T-helper 9 cell (primary cell): Measurements from ENCODE around the gene IMP3.
"Not testable (repeated sequence)": the region's sequence is repeated elsewhere in the genome, so short reads cannot be mapped to it uniquely, and the experiment has no call there.

ENCODE experiments used
- DNase-seq: peaks from one replicate; pipeline ENCODE4 v3.0.0-alpha.2; 2020
- total RNA-seq, 2 donors: gene quantifications; one replicate each; lab custom pipeline; 2026; lab: John Stamatoyannopoulos, UW

IMP3 gene, protein sequence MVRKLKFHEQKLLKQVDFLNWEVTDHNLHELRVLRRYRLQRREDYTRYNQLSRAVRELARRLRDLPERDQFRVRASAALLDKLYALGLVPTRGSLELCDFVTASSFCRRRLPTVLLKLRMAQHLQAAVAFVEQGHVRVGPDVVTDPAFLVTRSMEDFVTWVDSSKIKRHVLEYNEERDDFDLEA
- total RNA-seq = 28.0 to 82.8 reads per million in 2 donors

DNA sequence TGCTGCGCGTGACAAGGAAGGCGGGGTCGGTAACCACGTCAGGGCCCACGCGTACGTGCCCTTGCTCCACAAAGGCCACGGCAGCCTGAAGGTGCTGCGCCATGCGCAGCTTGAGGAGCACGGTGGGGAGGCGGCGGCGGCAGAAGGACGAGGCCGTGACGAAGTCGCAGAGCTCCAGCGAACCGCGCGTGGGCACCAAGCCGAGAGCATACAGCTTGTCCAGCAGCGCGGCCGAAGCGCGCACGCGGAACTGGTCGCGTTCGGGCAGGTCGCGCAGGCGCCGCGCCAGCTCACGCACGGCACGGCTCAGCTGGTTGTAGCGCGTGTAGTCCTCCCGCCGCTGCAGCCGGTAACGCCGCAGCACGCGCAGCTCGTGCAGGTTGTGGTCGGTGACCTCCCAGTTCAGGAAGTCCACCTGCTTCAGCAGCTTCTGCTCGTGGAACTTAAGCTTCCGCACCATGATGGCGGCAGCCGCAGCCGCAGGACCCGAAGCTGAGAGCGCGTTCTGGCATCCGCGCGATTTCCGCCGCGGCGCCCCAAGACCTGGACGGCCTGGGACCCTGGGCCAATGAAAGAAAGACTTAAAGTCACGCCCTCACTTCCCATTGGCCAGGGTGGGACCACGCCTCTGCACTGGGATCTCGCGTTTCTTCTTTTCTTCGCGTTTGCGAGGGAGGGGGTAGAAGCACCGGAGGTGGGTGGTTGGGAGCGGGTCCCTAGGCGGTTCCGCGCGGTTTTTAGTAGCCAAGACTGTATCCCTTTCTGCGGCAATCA lies at the start of gene IMP3:
IMP3 (minus strand) TSS at position 516 of the 774 bp plus-strand sequence; CDS start at position 460, 56 bp downstream.
- peak; percentile 86 for DNase-seq

DNA sequence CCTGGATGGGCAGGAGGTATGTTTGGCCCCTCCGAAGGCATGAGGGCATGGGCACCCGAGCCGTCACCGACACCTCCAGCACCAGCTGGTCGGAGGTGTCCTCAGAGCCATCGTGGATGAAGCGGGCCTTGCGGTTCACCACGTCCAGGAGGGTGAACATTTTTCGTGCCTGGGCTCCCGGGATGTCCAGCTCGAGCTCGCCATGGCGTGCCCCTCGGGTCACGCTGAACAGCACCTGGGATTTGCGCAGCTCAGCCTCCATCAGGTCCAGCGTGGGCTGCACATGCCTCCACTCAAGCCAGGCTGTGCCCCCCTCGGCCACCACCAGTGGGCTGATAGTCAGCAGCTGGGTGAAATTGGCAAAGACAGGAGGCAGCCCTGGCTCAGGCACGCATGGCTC lies 49.4 kb upstream of the IMP3 start:
- DNase-seq = not testable (repeated sequence)

DNA sequence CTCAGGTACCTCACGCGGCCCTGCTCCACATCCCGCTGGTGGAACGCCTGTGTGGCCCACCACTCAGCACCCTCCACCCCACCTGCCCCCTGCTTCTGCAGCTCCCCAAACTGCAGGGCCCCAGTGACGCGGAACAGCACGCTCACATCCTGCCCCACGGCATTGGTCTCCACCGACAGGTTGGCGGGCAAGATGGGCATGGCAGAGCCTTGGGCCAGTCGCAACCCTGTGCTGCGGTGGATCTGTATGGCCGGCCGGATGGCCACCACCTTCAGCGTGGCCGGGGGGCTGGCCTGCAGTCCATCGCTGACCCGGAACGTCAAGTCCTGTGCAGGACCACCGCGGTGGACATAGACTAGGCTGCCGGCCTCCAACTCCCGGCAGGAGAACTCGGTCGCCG lies 48.8 kb upstream of the IMP3 start:
- no peak for DNase-seq

DNA sequence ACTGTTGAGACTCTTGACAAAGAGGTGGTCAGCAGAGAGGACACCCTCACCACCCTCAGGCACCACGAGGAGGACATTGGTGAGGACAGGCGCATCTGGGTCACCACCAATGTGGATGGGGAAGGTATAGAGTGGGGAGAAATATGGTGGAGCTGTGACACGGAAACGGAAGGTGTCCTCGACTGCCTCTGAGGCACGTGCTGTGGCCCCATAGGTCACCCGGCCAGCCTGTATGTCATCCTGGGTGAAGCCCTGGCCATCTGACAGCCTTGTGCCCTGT lies 48.2 kb upstream of the IMP3 start:
- DNase-seq = no peak

DNA sequence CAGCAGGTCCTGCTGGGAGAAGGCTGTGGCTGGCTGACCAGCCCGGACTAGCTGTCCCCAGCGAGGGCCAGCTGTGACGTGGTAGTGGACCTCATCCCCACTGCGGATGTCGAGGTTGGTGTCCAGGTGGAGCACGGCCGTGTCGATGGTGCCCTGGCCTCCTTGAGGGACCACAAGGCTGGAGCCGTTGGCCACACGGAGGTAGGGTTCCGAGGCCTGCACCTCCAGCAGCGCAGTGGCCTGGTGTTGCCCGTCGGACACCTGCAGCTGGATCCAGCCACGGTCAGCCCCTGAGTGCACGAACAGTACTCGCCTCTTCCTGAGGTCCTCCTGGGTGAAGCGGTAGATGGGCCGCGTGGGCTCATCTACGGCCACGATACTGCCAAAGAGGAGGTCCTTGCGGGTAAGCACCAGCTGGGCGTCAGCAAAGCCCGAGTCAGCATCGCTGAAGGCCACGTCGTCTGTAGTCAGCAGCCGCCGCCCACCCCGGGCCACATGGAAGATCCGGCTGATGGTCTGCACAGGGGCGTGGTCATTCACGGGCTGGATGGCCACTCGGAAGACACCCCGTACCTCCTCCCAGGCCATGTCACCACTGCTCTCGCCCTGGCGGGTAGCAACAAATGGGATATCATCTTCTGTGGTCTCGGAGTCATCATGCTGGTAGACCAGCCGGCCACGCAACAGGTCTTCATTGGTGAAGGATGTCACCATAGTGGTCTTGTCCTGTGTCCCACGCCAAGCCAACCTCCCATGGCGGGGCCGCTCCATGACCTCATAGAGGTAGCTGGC lies 47.7 kb upstream of the IMP3 start:
- DNase-seq = no peak

DNA sequence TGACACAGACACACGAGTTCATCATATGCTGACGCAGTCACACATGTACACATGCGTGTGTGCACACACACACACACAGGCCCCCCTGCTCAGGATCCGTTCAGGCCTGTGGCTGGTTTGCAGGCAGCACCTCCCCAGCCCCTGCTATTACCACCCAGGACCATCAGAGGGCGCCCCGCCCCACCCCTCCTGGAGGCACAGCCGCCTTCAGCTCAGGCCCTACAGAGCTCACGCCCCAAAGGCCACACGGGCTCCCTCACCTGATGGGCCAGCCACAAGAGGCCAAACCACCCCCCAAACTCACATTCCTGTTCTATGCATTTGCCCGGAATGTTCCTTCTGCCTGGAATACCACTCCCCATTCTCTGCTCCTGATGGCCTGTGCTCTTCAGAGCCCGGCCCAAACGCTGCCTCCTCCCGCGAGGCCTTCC lies 46.2 kb upstream of the IMP3 start:
- DNase-seq = peak; percentile 71

DNA sequence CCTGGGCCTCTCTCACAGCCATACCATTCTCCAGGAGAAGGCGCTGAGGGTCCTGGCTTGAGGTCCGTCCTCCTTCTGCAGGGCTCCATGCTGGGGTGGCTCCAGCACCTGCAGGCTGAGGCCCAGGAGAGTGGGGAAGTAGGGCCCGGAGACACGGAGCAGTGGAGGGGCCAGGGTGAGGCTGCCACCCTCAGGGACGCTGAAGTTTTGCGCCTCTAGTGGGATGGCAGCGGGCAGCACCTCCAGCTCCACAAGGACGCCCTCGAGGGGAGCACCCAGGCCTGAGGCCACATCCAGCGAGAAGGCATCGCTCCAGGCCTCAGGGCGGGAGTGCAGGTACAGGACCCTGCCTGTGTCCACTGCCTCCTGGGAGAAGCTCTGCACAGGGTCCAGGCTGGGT lies 45.2 kb upstream of the IMP3 start:
- DNase-seq = no peak

DNA sequence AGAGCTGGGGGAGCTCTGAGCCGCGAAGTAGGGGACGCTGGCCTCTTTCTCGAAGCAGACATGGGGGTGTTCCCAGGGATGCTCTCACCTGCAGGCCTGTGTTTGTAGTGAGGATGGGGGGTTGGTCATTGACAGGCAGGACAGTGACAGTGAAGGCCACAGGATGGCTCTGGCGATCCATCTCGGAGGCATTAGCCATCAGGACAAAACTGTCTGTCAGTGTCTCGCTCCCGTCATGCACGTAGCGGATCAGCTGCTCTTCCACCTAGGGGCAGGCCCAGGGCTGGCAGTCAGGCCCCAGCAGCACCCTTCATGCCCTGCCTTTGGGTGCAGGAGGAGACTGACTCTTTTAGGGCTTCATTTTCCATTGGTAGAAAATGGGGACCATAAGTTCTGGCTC lies 44.6 kb upstream of the IMP3 start:
- DNase-seq = no peak

DNA sequence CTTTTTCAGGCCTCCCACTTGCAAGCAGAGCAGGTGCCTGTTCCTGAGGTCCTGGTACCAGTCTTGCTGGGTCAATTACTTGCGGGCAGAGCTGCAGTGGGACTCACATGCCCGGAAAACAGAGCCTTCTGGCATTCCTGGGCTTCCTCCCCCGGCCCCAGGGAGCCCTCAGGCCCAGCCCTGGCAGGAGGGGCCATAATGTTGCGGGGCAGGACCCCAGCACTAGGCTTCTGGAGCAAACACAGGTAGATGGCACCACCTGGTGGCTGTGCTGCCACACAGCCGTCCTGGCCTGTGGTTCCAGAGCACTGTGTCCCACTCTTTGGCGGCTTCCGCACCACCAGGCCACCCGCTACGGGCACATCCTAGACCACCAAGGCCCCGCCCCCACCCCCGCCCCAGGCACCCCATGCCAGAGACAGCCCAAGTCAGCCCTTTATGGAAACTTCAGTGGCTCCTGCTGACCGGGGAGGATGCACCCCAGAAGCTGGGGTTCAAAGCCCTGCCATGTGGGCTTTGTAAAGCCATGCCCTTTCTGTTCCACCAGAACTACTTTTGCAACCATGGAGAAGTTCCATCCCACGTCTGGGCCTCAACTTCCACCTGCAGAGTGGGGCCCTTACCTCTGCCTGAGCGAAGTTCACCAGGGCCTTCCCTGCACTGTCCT lies 43.8 kb upstream of the IMP3 start:
- peak; percentile 54 for DNase-seq

DNA sequence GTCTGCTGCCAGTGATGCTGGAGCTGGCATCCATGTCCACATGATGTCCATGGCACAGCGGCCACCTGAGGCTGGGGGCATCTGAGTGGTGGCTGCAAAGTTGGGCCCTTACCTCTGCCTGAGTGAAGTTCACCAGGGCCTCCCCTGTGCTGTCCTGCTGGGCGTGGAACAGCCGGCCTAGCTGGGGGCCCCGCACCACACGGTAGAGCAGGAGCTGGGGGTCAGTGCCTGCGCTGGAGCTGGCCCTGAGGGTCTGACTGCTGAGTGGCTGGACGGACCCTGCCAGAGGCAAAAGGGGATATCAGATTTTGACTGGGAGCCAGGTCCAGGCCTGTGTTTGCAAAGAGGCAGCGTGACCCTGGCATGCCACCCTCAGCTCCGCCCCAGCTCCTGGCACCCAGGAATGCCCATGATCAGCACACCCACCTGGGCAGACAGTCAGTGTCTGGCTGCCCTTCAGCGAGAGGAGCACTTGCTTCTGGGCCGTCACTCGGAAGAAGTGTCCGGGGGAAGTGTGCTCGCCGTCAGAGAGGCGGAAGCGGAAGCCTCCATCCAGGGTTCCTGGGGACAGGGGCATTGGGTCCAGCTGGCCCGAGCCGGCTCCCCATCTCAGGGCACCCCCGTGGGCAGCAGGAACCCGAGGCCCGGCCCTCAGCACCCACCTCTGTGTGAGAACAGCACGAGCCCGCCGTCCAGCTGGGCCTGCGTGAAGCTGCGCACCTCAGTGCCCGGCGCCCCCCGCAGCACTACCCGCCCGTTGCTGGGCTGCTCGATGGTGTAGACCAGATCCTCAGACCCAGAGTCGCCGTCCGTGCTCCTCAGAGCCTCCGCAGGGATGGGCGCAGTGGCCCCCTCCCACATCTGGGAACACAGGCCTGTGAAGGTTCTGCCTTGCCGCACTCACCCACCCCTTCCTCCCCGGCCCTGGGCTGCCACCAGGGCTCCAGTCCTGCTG lies 42.4 kb upstream of the IMP3 start:
- no peak for DNase-seq

DNA sequence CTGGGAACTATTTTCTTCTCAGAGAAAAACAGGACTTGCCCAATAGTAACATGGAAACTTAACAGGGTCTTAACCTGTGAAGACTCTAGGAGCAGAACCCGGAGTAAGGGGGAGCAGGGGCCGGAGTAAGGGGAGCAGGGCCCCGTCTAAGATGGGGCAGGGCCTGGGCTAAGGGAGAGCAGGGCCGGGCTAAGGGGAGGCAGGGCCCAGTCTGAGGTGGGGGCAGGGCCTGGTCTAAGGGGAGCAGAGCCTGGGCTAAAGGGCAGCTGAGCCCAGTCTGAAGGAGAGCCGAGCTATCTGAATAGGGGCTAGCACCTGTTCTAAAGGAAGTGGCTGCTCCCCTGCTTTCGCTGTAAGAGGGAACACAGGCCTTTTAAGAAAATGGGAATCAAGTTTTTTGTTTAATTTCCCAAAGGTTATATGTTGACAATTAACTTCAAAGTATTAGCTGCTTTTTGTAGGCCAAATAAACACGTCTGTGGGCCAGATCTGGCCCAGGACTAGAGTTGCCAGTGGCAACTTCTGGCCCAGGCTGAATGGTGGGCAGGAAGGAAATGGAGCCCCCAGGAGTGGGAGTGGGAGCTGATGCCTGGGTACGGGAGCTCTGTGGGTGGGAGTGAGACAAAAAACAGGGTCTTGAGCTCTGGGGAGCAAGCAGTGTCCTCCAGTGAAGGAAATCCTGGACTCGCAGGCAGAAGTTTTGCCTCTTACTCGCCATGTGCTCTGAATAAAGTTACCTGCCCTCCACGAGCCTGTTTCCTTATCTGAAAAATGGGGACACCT lies 40.2 kb upstream of the IMP3 start:
- DNase-seq = no peak

DNA sequence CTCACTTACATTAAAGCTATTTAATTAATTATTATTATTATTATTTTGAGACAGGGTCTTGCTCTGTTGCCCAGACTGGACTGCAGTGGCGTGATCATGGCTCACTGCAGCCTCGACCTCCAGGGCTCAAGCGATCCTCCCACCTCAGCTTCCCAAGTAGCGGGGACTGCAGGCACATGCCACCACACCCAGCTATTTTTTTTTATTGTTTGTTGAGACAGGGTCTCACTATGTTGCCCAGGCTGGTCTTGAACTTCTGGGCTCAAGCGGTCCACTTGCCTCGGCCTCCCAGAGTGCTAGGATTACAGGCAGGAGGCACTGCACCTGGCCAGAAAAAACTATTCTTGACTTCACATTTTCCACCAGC lies 38.3 kb upstream of the IMP3 start:
- DNase-seq = not testable (repeated sequence)

DNA sequence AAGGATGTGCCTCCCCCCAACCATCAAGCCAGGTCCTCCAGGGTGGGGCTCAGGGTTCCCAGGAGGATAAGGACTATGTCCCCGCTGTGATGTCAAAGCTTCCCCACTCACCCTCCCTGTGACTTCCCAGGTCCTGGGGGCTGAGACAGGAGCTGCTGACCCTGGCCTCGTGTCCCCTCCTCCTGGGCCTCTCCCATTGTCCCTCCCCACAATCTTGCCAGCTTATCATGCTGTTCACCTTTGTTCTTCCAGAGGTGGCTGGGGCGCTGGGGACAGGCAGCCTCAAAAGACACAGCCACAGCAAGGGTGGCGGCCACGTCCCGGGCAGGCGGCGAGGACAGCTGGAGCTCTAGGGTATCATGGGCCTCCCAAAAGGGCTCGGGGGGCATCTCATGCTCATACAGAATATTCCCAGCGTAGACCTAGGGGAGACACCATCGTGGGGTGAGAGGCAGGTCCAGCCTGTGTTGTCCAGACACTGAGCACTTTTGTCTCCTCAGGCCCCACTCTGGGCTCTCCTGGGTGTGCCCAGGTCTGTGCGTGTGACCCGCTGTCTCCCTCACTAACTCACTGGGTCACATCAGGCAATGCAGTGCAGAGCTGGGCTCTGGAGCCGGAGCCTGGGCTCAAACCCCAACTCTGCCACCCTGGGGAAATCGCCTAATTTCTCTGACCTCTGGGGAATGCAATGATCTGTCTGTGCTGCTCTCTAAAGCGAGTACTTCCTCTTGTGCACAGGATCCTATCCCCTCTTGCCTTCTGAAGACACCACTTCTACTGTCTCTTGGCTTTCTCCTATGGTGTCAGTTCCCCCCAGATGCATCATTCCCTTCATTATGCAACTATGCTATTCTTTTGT lies 37.7 kb upstream of the IMP3 start:
- DNase-seq = no peak

DNA sequence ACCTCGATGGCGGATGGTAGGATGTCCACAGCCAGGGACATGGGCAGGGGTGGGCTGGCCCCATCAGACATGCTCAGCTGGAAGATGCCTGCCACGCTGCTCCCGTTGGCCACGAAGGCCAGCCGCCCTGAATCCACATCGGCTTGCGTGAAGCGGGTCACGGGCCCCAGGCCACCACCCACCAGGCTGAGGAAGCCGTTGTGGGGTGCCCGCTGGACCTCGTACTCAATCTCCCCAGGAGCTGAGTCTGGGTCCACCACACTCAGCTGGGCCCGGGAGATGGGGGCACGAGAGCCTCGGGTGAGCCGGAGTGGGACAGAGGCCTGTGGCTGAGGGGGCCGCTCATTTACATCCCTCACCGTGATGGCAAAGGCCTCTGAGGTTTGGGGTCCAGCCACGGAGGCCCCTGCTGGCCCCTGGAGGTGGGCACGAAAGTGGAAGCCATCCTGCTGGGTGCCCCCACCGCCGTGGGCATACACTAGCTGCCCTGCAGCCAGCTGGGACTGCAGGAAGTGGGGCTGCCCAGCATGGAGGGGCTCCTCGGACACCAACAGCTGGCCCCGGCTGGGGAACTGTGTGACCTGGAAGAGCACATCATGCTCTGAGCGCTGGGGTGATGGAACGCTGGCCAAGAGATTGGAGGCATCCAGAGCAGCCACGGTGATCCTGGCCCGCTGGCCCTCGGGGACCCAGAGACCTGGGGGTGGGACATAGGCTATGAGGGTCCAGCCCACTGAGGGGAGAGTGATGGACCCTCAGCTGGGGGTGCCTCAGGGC lies 36.9 kb upstream of the IMP3 start:
- DNase-seq = no peak

DNA sequence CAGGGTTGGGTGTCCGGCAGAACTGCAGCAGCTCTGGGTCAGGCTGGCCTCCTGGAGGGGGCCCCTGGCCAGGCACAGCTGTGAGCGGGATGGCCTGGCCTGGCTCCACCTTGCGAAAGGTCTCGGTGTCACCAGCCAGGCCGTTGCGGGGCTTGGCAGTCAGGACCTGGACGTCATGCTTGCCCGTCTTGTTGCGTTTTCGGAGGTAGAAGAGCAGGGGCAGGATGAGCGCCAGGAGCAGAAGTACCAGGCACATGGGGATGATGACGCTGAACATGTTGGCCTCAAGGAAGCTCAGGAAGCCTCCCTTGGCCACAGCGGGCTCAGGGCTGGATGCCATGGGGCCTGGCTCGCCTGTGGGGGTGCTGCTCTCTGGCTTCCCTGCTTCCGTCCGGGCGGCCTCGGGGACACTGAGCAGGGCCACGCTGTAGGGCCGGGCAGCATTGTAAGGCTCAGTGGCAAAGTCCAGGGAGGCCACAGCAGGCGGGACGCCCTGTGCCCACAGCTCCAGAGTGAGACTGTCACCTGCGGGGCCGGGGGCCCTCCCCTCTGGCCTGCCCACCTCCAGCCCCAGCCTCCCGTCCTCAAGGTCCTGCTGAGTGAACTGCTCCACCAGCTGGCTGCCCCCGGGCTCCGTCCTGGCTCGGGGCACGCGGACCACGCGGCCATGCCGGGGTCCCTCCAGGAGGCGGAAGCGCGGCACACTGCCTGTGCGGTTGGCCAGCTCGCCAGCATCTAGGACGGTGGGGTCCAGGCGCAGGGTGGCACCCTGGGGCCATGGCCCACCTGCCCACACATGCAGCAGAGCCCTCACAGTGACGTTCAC lies 35.8 kb upstream of the IMP3 start:
- DNase-seq = no peak

DNA sequence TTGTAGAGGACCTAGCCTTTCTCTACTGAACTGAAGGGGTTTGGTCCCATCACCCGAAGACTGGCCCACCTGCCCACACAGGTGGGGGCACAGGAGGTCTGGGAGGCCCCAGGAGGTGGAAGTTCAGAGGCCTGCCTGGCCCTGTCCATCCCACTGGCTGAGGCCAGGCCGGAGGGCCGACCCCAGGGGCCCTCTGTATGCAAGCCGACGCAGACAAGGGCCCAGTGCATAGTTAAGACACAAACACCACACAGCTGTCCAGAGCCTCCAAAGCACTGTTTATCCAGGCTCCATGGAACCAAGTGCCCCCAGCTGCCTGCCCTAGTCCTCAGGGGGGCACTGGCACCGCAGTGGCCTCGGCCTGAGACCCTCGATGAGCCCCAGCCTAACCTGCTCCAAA lies 34.3 kb upstream of the IMP3 start:
- no peak for DNase-seq

DNA sequence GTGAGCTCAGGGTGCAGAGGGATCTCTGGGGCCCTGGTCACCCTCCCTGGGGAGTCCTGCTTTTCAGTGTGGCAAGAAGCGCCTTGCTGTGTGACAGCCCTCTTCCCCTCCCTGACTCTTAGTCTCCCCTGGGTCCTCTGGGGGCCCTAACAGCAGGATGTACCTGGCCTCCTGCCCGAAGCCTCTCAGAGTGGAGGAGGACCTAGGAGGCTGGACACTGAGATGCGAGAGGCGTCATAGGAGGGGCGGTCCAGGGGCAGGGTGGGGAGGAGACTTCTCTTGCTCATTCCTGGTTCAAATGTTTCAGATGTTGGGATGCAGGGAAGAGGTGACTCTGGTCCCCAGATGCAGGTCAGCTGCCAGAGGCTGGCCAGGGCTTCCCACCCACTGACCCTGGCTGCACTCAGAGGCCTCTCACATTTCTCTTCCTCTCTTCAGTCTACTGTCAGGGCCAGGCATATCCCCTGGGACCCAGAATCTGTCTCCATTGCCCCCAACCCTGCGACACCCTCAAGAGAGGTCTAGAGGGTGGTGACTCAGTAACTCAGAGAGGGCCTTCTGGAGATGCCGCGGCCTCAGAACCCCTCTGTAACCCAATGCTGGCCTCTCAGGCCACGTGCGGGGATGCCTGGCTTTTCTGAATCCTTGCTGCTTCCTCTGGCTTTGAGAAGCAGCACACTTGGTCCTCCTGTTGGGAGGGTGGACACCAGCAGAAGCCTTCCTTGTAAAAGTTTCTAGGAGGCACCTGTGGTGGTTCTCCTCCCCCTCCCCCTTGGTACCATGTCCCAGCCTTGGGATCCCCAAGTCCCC lies 33.6 kb upstream of the IMP3 start:
- no peak for DNase-seq
